ENCODE results near the gene MVB12B.

Gene MVB12B

DNA sequence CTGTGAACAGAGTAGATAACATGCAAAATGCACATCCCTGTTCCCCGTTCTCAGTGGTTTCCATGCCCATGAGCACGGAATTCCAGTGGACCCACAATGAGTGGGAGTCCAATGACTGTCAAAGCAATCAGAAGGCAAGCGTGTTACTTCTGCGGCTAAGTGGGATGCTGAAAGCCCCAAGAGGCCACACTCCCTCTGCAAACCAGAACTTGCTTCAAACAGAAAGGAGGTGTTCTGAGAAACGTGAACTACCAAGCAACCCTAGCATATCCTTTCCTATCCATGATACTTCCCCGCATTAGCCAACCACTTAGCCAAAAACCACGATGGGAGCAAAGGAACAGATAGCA is 21.7 kb upstream of the MVB12B start:
- no peak for DNase-seq (ENCODE audit: extremely low read depth, insufficient read length)
- Histone ChIP-seq H3K27me3 (replicated peaks; ENCODE audit: control insufficient read depth, insufficient read depth, low read length) (peaks cover 4% of the 10 kb centered on the region), H3K4me3 (replicated peaks; ENCODE audit: low read depth, low read length) (no peak overlapping the region), H3K36me3 (ENCODE audit: control insufficient read depth, insufficient read depth, low read length) (no peaks in the 10 kb centered on the region)
- TF ChIP-seq, protein P1, sequence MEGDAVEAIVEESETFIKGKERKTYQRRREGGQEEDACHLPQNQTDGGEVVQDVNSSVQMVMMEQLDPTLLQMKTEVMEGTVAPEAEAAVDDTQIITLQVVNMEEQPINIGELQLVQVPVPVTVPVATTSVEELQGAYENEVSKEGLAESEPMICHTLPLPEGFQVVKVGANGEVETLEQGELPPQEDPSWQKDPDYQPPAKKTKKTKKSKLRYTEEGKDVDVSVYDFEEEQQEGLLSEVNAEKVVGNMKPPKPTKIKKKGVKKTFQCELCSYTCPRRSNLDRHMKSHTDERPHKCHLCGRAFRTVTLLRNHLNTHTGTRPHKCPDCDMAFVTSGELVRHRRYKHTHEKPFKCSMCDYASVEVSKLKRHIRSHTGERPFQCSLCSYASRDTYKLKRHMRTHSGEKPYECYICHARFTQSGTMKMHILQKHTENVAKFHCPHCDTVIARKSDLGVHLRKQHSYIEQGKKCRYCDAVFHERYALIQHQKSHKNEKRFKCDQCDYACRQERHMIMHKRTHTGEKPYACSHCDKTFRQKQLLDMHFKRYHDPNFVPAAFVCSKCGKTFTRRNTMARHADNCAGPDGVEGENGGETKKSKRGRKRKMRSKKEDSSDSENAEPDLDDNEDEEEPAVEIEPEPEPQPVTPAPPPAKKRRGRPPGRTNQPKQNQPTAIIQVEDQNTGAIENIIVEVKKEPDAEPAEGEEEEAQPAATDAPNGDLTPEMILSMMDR (IDR thresholded peaks at IDR 0.05; ENCODE audit: insufficient read depth, low read length, poor library complexity, severe bottlenecking) = no peak

GRCh38 chr9:126306071-126306647 is 20.5 kb upstream of the MVB12B start:
- H3K36me3 ChIP-seq (ENCODE audit: control insufficient read depth, insufficient read depth, low read length) = no peaks in the 10 kb centered on the region
- TF ChIP-seq, protein P1 (IDR thresholded peaks at IDR 0.05; ENCODE audit: insufficient read depth, low read length, poor library complexity, severe bottlenecking) = no peak
- no peak overlapping the region for H3K4me3 ChIP-seq (replicated peaks; ENCODE audit: low read depth, low read length)
- peaks cover 4% of the 10 kb centered on the region for H3K27me3 ChIP-seq (replicated peaks; ENCODE audit: control insufficient read depth, insufficient read depth, low read length)
- no peak for DNase-seq (ENCODE audit: extremely low read depth, insufficient read length)

GRCh38 chr9:126307322-126308061 is 19.1 kb upstream of the MVB12B start:
- Histone ChIP-seq H3K36me3 (ENCODE audit: control insufficient read depth, insufficient read depth, low read length) (no peaks in the 10 kb centered on the region), H3K4me3 (replicated peaks; ENCODE audit: low read depth, low read length) (no peak overlapping the region), H3K27me3 (replicated peaks; ENCODE audit: control insufficient read depth, insufficient read depth, low read length) (peaks cover 4% of the 10 kb centered on the region)
- TF ChIP-seq, protein P1 (IDR thresholded peaks at IDR 0.05; ENCODE audit: insufficient read depth, low read length, poor library complexity, severe bottlenecking) = no peak
- no peak for DNase-seq (ENCODE audit: extremely low read depth, insufficient read length)

DNA sequence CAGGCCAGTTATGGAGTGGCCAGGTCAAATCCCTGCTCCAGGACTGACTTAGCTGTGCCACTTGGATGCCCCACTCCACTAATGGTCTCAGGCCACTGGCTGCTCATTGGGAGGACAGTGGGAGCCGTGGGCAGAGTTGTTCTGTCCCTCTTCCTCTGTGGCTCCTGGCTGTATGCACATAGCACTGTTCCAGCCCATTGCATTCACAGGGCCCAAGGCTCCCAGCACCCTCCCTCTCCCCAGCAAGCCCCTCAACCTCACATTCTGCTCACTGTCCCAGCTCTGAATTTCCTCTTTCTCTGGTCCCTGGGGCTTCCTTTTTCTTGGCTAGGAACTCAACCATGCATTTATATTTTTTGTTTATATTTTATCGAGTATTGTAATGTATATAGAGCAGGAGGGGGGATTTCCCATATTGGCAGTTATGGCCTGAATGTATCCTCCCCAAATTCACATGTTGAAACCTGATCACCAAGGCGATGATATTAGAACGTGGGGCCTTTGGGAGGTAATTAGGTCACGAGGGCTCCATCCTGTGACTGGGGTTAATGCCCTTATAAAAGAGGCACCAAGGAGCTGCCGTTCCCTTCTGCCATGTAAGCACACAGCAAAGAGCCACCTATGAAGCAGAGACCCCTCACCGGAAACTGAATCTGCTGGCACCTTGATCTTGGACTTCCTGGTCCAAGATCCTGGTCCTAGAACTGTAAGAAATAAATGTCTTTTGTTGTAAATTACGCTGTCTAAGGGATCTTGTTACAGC is 17.0 kb upstream of the MVB12B start:
- no peaks in the 10 kb centered on the region; the same call in 1 of the 2 replicates for H3K27me3 ChIP-seq (replicated peaks; ENCODE audit: control insufficient read depth, insufficient read depth, low read length)
- DNase-seq (ENCODE audit: extremely low read depth, insufficient read length) = no peak
- H3K36me3 ChIP-seq (ENCODE audit: control insufficient read depth, insufficient read depth, low read length) = no peaks in the 10 kb centered on the region
- no peak overlapping the region for H3K4me3 ChIP-seq (replicated peaks; ENCODE audit: low read depth, low read length)
- TF ChIP-seq, protein P1 (IDR thresholded peaks at IDR 0.05; ENCODE audit: insufficient read depth, low read length, poor library complexity, severe bottlenecking) = no peak

- no peak overlapping the region for H3K4me3 ChIP-seq (replicated peaks; ENCODE audit: low read depth, low read length)
- TF ChIP-seq, protein P1 (IDR thresholded peaks at IDR 0.05; ENCODE audit: insufficient read depth, low read length, poor library complexity, severe bottlenecking) = no peak
- H3K27me3 ChIP-seq (replicated peaks; ENCODE audit: control insufficient read depth, insufficient read depth, low read length) = no peaks in the 10 kb centered on the region
- H3K36me3 ChIP-seq (ENCODE audit: control insufficient read depth, insufficient read depth, low read length) = no peaks in the 10 kb centered on the region
- no peak for DNase-seq (ENCODE audit: extremely low read depth, insufficient read length)
These were observed 13.8 kb upstream of the MVB12B start for GRCh38 chr9:126312584-126313551.
